ENCODE data around the gene C4BPA. TPM values are rescaled to one million over a fixed set of nuclear protein-coding genes. Genes with fewer than 3 reads are reported as not detected.

The C4BPA gene
- polyA plus RNA-seq, 2 of the 4 experiments (the other 2 are of a cell fraction), result 0.92 to 3.6 TPM

GRCh38 chr1:207145401-207146058, 41.5 kb downstream of the C4BPA start:
- ChIA-PET CTCF (no interaction called here), POLR2A (no interaction called here)
- Histone ChIP-seq H3K4me2 (no peak overlapping the region), H3K4me1 (no peaks in the 10 kb centered on the region), H3K9me3 (no peaks in the 10 kb centered on the region), H3K27ac (no peak overlapping the region), H3K4me3 (no peak overlapping the region)
- FAIRE-seq, result no peak
- no peak for TF ChIP-seq POLR2AphosphoS2 (conservative IDR thresholded peaks at IDR 0.05; ENCODE audit: low read length)
- TF ChIP-seq JUN (IDR thresholded peaks at IDR 0.05), result no peak
- no peak for TF ChIP-seq EHF (CRISPR knock-in tag; IDR thresholded peaks at IDR 0.05)
- TF ChIP-seq ATOH8 (CRISPR knock-in tag; IDR thresholded peaks at IDR 0.05; ENCODE audit: low read depth), result no peak
- TF ChIP-seq JUNB (IDR thresholded peaks at IDR 0.05), result no peak
- TF ChIP-seq CHD4 (IDR thresholded peaks at IDR 0.05; ENCODE audit: borderline replicate concordance), result no peak
- no peak for TF ChIP-seq RARB (CRISPR knock-in tag; IDR thresholded peaks at IDR 0.05)
- TF ChIP-seq CBX2 (IDR thresholded peaks at IDR 0.05; ENCODE audit: borderline replicate concordance, low read depth), result no peak
- TF ChIP-seq CHD2 (IDR thresholded peaks at IDR 0.05; ENCODE audit: low read length, partially characterized antibody), result no peak
- TF ChIP-seq KDM1A (IDR thresholded peaks at IDR 0.05; ENCODE audit: low read depth), result no peak
- no peak for TF ChIP-seq NR3C1 (IDR thresholded peaks at IDR 0.05)
- no peak for TF ChIP-seq PHF8 (IDR thresholded peaks at IDR 0.05; ENCODE audit: borderline replicate concordance, low read depth)
- TF ChIP-seq HEYL (CRISPR knock-in tag; IDR thresholded peaks at IDR 0.05), result no peak
- no peak for TF ChIP-seq TFCP2L1 (CRISPR knock-in tag; IDR thresholded peaks at IDR 0.05)
- TF ChIP-seq FOSL2 (IDR thresholded peaks at IDR 0.05), result no peak
- TF ChIP-seq FOSL2 (CRISPR knock-in tag; IDR thresholded peaks at IDR 0.05), result no peak
- TF ChIP-seq RFX5 (IDR thresholded peaks at IDR 0.05), result no peak
- no peak for TF ChIP-seq ZSCAN20 (CRISPR knock-in tag; IDR thresholded peaks at IDR 0.05)
- 45% methylated on average over 5 of the region's 5 CpGs for WGBS (ENCODE audit: missing lambda C conversion rate)
- DNase-seq (ENCODE audit: low read depth in 1 of 2, low spot score in 1 of 2), result no peak
- no peak for ATAC-seq

DNA sequence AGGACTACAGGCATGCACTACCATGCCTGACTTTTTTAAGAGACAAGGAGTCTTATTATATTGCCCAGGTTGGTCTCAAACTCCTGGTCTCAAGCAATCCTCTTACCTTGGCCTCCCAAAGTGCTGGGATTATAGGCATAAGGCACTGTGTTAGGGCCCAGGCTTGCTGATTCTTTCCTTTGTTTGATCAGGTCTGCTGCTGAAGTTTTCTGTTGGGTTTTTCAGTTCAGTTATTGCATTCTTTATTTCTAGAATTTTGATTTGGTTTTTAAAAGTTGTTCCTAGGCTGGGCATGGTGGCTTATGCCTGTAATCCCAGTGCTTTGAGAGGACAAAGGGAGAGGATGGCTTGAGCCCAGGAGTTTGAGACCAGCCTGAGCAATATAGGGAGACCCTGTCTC, 47.9 kb downstream of the C4BPA start:
- POLR2A ChIA-PET, result no interaction called here
- no peak for FAIRE-seq

More for the DNA sequence above, 47.9 kb downstream of the C4BPA start:
- no peak for DNase-seq (ENCODE audit: low read depth in 1 of 2, low spot score in 1 of 2)
- peaks cover 8% of the 10 kb centered on the region; the same call in 1 of the 3 replicates for H3K9me3 ChIP-seq
- H3K4me1 ChIP-seq, result no peaks in the 10 kb centered on the region
- no peak overlapping the region for H3K27ac ChIP-seq
- H3K4me2 ChIP-seq, result no peak overlapping the region
- TF ChIP-seq KDM5A (IDR thresholded peaks at IDR 0.05), result no peak
- TF ChIP-seq HOXA7 (CRISPR knock-in tag; IDR thresholded peaks at IDR 0.05), result no peak
- TF ChIP-seq, protein P1, sequence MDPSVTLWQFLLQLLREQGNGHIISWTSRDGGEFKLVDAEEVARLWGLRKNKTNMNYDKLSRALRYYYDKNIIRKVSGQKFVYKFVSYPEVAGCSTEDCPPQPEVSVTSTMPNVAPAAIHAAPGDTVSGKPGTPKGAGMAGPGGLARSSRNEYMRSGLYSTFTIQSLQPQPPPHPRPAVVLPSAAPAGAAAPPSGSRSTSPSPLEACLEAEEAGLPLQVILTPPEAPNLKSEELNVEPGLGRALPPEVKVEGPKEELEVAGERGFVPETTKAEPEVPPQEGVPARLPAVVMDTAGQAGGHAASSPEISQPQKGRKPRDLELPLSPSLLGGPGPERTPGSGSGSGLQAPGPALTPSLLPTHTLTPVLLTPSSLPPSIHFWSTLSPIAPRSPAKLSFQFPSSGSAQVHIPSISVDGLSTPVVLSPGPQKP (IDR thresholded peaks at IDR 0.05; ENCODE audit: low read depth, low read length), result no peak
- TF ChIP-seq SMC3 (IDR thresholded peaks at IDR 0.05), result no peak
- no peak for TF ChIP-seq CEBPB (IDR thresholded peaks at IDR 0.05)
- TF ChIP-seq RCOR1 (IDR thresholded peaks at IDR 0.05; ENCODE audit: low read depth, low read length), result no peak
- no peak for TF ChIP-seq FOXS1 (CRISPR knock-in tag; IDR thresholded peaks at IDR 0.05)
- no peak for TF ChIP-seq NPAS2 (CRISPR knock-in tag; IDR thresholded peaks at IDR 0.05; ENCODE audit: borderline replicate concordance)
- no peak for TF ChIP-seq BCL3 (IDR thresholded peaks at IDR 0.05)
- no peak for TF ChIP-seq PHF8 (IDR thresholded peaks at IDR 0.05; ENCODE audit: borderline replicate concordance, low read depth)
- no peak for TF ChIP-seq KDM1A (IDR thresholded peaks at IDR 0.05; ENCODE audit: low read depth)
- TF ChIP-seq USF2 (IDR thresholded peaks at IDR 0.05), result no peak
- TF ChIP-seq, protein P2, sequence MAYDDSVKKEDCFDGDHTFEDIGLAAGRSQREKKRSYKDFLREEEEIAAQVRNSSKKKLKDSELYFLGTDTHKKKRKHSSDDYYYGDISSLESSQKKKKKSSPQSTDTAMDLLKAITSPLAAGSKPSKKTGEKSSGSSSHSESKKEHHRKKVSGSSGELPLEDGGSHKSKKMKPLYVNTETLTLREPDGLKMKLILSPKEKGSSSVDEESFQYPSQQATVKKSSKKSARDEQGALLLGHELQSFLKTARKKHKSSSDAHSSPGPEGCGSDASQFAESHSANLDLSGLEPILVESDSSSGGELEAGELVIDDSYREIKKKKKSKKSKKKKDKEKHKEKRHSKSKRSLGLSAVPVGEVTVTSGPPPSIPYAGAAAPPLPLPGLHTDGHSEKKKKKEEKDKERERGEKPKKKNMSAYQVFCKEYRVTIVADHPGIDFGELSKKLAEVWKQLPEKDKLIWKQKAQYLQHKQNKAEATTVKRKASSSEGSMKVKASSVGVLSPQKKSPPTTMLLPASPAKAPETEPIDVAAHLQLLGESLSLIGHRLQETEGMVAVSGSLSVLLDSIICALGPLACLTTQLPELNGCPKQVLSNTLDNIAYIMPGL (CRISPR knock-in tag; IDR thresholded peaks at IDR 0.05; ENCODE audit: borderline replicate concordance), result no peak
- TF ChIP-seq, protein P3, sequence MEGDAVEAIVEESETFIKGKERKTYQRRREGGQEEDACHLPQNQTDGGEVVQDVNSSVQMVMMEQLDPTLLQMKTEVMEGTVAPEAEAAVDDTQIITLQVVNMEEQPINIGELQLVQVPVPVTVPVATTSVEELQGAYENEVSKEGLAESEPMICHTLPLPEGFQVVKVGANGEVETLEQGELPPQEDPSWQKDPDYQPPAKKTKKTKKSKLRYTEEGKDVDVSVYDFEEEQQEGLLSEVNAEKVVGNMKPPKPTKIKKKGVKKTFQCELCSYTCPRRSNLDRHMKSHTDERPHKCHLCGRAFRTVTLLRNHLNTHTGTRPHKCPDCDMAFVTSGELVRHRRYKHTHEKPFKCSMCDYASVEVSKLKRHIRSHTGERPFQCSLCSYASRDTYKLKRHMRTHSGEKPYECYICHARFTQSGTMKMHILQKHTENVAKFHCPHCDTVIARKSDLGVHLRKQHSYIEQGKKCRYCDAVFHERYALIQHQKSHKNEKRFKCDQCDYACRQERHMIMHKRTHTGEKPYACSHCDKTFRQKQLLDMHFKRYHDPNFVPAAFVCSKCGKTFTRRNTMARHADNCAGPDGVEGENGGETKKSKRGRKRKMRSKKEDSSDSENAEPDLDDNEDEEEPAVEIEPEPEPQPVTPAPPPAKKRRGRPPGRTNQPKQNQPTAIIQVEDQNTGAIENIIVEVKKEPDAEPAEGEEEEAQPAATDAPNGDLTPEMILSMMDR (IDR thresholded peaks at IDR 0.05), result no peak
- TF ChIP-seq HES2 (IDR thresholded peaks at IDR 0.05), result no peak
- CTCF ChIA-PET, result no interaction called here
- ATAC-seq, result no peak
- H3K4me3 ChIP-seq, result no peak overlapping the region
